ENCODE results near the gene EEF2K. TPM values are rescaled to one million over a fixed set of nuclear protein-coding genes. Genes with fewer than 3 reads are reported as not detected.
A peak's percentile ranks its signal among the peaks of the same experiment; 100 is the strongest.

The EEF2K gene
- total and polyA plus RNA-seq, 2 of the 13 experiments (the other 11 are each of a cell fraction or from before 2014, with no cell fraction given): 22.0 to 23.8 TPM

GRCh38 chr16:22188595-22189442 lies 17.3 kb upstream of the EEF2K start (continued):
- TF ChIP-seq, protein P1, sequence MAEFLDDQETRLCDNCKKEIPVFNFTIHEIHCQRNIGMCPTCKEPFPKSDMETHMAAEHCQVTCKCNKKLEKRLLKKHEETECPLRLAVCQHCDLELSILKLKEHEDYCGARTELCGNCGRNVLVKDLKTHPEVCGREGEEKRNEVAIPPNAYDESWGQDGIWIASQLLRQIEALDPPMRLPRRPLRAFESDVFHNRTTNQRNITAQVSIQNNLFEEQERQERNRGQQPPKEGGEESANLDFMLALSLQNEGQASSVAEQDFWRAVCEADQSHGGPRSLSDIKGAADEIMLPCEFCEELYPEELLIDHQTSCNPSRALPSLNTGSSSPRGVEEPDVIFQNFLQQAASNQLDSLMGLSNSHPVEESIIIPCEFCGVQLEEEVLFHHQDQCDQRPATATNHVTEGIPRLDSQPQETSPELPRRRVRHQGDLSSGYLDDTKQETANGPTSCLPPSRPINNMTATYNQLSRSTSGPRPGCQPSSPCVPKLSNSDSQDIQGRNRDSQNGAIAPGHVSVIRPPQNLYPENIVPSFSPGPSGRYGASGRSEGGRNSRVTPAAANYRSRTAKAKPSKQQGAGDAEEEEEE (CRISPR knock-in tag; IDR thresholded peaks at IDR 0.05; ENCODE audit: borderline replicate concordance): no peak
- TF ChIP-seq FOXA3 (CRISPR knock-in tag; IDR thresholded peaks at IDR 0.05) (0 out of 2 replicates have a peak, but pooled peaks have one; percentile 48), BRCA1 (CRISPR knock-in tag; IDR thresholded peaks at IDR 0.05) (peak; percentile 78; the same call in 1 of the 2 replicates), EP300 (IDR thresholded peaks at IDR 0.05; ENCODE audit: low read depth in 2 of 2, low read length in 2 of 2) (no peak; a peak in 1 of 4 replicates), EP300 (CRISPR knock-in tag; IDR thresholded peaks at IDR 0.05; ENCODE audit: borderline replicate concordance) (no peak), ZFP41 (CRISPR knock-in tag; IDR thresholded peaks at IDR 0.05; ENCODE audit: borderline replicate concordance) (no peak), ZNF512B (CRISPR knock-in tag; IDR thresholded peaks at IDR 0.05; ENCODE audit: borderline replicate concordance) (0 out of 2 replicates have a peak, but pooled peaks have one; percentile 74), ZFP1 (CRISPR knock-in tag; IDR thresholded peaks at IDR 0.05) (no peak), RNF2 (conservative IDR thresholded peaks at IDR 0.05; ENCODE audit: low read depth) (no peak), ZFP90 (CRISPR knock-in tag; IDR thresholded peaks at IDR 0.05; ENCODE audit: borderline replicate concordance) (peak; percentile 79), THAP9 (CRISPR knock-in tag; IDR thresholded peaks at IDR 0.05; ENCODE audit: borderline replicate concordance) (no peak), NR2C2 (CRISPR knock-in tag; IDR thresholded peaks at IDR 0.05; ENCODE audit: borderline replicate concordance) (no peak; the same call in 1 of the 2 replicates), ZNF552 (CRISPR knock-in tag; IDR thresholded peaks at IDR 0.05; ENCODE audit: borderline replicate concordance) (no peak), GZF1 (CRISPR knock-in tag; IDR thresholded peaks at IDR 0.05) (no peak), DPF2 (CRISPR knock-in tag; IDR thresholded peaks at IDR 0.05; ENCODE audit: borderline replicate concordance, low read depth) (no peak; the same call in 1 of the 2 replicates), PLRG1 (conservative IDR thresholded peaks at IDR 0.05) (no peak), MXD3 (CRISPR knock-in tag; IDR thresholded peaks at IDR 0.05) (no peak)
- TF ChIP-seq, protein P2, sequence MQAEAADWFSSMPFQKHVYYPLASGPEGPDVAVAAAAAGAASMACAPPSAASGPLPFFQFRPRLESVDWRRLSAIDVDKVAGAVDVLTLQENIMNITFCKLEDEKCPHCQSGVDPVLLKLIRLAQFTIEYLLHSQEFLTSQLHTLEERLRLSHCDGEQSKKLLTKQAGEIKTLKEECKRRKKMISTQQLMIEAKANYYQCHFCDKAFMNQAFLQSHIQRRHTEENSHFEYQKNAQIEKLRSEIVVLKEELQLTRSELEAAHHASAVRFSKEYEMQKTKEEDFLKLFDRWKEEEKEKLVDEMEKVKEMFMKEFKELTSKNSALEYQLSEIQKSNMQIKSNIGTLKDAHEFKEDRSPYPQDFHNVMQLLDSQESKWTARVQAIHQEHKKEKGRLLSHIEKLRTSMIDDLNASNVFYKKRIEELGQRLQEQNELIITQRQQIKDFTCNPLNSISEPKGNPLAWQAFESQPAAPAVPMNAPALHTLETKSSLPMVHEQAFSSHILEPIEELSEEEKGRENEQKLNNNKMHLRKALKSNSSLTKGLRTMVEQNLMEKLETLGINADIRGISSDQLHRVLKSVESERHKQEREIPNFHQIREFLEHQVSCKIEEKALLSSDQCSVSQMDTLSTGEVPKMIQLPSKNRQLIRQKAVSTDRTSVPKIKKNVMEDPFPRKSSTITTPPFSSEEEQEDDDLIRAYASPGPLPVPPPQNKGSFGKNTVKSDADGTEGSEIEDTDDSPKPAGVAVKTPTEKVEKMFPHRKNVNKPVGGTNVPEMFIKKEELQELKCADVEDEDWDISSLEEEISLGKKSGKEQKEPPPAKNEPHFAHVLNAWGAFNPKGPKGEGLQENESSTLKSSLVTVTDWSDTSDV (CRISPR knock-in tag; IDR thresholded peaks at IDR 0.05): no peak

All from HepG2 (cell line).